GM18505 (cell line): ENCODE results near the gene DNAJC5.

Experiments used
- ATAC-seq: cut with Tn5 transposase; IDR thresholded peaks from one replicate; pipeline ENCODE4 v1.9.1; 2021; ENCODE audit not compliant: unreplicated experiment
- POLR2A ChIP-seq: IDR thresholded peaks from 4 replicates; pipeline ENCODE4 v1.6.1; 2011; ENCODE audit warnings: borderline replicate concordance; ENCODE audit not compliant: insufficient read depth, insufficient read length; ENCODE audit errors: extremely low read depth

DNAJC5 gene

DNA sequence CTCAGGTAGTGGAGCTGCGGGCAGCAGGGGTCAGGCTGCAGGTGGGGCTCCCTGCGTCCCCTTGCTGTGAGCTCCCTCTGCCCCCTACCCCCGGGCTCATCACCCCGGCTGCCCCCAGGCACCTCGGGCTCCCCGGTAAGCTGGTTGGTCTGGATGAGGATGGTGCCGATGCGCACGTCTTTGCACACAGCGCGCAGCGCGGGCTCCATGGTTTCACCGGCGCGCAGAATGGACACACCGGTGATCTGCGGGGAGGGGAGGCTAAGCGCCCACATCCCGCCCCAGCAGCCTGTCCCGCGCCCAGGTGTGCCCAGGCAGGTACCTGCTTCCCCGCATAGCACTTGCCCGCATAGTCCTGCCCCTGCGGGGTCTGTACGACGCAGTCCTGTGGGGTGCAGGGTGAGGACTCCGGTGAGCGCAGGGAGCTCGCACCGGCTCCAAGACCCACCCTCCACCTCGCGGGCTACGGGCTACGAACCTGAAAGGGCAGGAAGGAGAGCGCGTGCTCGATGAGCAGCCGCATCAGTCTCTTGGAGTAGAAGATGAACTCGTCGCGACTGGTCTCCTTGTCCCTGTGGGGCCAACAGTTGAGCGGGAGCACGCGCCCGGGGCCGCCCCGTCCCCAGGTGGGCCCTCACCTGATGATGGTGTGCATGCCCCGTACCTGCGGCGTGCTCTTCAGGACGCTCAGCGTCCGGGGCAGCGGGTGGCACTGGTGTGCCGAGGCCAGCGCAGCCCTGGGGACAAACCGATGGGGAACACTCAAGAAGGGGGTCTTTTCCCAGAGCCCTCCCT lies 45.7 kb downstream of the DNAJC5 start:
- no peak for TF ChIP-seq POLR2A
- no peak for ATAC-seq

DNA sequence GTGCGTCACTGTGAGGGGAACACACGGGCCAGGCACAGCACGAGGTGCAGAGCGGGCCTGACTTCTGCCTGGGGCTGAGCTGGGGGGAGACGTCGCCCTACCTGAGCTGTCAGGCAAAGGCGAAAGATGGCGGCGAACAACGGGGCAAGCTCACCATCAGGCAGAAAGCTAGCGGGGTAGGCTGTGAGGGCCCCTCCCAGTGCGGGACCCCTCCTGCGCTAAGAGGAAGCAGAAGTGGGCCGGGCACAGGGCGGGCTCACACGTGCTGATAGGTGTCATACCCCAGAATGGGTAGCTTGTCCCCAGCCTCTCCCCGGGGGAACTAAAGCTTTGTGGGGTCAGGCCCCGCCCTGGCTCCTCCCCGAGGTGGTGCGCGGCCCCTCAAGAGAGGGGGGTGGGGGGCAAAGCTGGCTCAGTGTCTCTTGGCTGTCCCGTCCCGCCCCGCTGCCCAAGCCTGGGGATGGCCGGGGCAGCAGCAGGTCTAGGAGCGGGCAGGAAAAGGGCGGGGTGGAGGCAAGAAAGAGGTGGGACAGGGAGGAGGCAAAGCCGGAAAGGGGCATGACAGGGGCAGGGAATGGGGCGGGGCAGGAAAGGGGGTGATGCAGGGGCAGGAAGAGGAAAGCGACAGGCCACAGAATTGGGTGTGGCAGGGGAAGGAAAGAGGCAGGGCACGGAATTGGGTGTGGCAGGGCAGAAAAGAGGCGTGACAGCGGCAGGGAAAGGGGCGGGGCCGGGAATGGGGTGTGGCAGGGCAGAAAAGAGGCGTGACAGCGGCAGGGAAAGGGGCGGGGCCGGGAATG lies 46.6 kb downstream of the DNAJC5 start:
- no peak for ATAC-seq
- TF ChIP-seq POLR2A: no peak

DNA sequence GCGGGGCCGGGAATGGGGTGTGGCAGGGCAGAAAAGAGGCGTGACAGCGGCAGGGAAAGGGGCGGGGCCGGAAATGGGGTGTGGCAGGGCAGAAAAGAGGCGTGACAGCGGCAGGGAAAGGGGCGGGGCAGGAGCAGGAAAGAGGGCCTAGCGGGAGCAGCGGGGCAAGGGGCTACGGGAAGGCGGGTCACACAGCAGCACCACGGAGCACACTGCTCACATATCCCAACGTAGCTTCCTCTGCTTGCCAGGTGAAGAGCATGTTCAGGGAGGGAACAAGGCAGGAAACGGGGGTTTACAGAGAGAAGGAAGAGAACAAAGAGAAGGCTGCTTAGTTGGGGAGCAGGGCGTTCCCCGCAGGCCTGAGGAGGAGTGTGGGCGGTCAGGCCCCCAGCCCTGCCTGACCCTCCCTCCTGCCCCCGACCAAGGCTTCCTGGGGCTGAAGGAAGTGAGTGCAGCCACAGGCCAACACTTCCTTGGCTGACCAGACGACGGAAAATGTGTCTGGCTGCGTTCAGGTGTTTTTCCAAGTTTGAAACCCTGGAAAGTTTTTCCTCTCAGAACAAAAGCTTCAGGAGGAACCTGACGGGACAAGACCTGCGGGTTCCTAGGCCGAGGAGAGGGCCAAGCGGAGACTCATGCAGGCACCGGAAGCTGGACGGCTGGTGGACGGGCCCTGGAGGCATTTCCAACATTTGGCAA lies 47.5 kb downstream of the DNAJC5 start:
- ATAC-seq: no peak

DNA sequence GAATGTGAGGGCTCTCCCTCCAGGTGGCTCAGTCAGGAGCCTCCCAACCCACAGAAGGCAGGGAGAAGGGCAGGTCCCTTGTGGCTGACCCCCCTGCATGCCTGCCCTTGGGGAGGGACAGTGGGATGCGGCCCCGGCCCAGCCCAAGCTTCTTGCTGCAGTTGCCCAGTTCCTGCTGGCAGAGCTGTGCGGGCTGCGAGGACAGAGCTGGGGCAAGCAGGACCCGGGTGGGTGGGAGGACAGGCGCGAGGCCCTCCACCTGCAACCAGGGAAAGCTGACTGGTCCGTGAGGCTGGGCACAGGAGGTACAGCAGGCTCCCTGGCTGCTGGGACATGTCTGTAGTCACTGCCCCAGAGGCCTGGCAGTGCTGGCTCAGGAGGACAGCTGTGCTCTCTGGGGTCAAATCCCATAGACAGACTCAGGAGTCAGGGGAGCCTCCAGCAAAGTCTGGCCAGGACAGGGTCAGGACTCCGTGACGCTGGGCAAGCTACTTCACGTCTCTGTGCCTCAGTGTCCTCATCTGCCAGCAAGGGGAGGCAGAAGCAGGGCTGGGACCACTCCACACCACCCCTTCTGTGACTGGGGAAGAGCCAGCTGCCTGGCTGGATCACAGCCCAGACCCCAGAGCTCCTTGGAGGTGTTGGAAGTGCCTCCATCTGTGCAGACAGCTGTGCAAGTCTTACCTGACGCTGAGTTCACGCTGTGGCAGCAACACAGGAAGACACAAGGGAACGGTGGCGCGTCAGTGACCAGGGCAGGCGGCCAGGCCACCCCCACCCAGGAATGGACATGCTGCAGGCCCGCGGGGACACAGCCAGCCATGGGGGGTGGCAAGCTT lies 48.3 kb downstream of the DNAJC5 start:
- no peak for ATAC-seq
- no peak for TF ChIP-seq POLR2A

More for the DNA sequence above, 47.5 kb downstream of the DNAJC5 start:
- no peak for TF ChIP-seq POLR2A

DNA sequence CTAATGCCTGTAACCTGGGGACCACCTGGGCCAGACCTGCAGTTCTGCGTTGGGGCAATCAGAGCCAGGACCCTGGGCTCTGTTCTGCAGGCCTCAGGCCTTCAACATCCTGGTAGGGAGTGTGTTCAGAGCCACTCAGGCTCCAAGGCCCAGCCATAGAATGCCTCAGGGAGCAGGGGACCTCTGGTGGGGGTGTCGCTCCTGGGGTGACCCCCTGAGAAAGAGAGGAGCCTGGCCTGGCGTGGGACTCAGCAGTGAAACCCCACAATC lies 48.8 kb downstream of the DNAJC5 start:
- no peak for ATAC-seq
- no peak for TF ChIP-seq POLR2A

DNA sequence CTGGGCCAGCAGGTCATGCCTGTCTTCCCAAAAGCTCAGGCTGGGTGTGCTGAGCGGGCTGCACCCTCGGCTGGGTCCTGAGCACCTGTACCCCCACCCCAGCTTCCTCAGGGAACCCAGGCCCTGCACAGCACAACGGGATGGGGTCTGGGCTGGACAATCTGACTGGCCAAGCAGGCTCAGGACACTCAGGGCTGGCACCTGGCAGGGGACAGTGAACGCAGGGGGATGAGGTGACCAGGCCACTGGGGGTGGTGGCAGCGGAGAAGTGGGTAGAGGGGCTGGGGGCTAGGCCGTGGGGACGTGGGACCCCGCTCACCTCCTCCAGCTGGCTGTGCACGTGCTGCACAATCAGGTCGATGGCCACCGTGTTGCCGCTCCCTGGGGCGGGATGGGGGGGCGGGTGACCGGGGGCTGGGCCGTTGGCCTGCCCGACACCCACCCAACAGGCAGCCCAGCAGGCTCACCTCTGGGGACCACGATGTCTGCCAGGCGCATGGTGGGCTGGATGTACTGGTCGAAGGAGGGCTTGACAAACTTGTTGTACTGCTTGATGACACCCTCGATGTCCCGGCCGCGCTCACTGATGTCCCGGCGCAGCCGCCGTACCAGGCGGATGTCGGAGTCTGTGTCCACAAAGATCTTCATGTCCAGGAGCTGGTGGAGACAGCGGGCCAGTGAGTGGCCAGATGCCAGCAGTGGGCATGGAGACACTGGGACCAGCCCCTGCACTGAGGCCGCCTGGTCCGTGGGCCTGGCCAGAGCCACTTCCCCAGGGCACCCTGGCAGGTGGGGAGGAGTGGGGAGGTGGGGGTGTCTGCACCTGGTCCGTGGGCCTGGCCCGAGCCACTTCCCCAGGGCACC lies 49.4 kb downstream of the DNAJC5 start:
- no peak for TF ChIP-seq POLR2A
- ATAC-seq: no peak

DNA sequence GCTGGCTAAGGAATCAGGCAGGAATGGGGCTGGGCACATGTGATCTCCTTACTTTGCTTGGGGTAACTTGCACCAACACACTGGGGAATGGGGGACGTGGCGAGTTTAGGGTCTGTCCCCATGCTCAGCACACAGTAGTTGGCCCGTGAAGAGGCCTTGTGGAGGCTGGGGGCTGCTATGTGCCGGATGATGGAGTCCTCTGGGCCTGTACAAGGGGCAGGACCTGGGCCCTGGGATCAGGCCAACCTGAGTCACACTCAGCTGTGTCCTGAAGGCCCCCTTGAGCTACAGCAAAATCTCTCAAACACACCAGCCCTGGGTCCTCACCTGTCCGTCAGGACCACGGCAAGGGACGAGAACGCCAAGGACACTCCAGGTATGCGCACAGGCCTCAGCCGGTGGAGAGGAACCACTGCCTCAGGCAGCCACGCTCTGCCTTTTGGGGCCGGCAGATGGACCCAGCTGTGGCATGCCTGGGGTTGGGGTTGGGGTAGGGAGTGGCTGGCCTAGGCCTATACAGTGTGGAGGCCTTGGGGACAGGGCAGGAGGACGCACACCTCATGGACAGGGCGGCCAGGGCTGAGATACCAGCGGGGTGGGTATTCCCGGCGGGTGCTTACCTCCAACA lies 50.2 kb downstream of the DNAJC5 start:
- no peak for ATAC-seq
- no peak for TF ChIP-seq POLR2A

DNA sequence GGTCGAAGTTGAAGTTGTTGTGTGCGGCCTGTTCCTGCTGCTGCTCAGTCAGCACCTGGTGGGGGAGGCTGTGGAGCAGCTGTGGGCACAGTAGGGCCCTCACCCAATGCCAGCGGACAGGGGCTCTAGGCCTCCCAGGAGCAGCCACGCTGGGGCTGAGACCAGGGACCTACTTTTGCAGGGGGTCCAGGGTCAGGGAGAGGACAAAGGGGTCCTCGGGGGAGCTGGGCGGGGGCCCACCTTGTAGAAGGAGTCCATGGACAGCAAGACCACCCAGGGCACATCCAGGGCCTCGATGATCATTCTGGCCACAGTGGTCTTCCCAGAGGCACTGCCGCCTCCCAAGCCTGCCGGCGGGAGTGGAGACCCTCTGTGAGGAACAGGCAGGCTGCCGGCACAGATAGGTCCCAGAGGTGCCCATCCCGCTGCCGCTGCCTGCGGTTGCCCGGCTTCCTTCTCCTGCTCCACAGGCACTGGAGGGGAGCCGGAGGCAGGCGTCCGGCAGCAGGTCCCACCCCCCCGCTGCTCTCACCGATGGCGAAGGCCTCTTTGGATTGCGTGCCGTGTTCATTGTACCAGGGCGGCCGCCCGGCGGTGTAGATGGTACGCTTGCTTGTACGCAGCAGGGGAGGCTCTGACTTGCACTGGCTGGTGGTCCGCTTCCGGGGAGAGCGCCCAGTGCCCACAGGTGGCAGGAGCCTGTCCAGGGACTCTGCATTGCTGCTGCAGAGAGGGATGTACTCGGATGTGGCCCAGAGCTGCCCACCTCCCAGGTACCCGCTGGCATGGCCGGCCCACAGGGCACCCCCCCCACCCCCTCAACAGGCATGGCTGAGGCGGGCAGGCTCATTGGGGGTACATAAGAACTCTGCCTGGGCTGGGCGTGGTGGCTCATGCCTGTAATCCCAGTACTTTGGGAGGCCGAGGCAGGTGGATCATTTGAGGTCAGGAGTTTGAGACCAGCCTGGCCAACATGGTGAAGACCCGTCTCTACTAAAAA lies 51.3 kb downstream of the DNAJC5 start:
- no peak for TF ChIP-seq POLR2A
- no peak for ATAC-seq

DNA sequence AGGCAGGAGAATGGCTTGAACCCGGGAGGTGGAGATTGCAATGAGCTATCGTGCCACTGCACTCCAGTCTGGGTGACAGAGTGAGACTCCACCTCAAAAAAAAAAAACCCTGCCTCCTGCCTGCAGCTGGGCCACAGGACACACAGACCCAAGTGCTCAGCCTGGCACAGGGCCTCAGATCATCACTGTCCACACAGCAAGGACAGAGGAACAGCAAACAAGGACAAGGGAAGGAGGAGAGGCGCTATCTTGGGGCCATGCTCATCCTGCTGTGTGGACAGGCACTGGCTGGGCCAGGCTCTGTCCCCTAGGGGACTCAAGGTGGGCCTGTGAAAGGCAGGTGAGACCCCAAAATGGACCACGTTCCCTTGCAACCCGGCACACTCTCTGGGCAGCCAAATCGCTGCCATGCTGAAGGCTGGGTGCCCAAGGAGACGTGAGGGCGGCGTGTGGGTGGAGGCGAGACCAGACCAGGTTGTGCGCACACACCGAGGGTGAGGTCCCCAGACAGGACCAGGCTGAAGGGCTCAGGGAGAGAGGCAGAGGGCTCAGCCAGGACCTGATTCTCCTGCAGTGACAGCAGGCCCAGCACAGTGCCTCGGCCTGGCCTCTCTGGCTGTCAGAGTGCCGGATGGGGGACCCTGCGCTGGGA lies 52.2 kb downstream of the DNAJC5 start:
- no peak for ATAC-seq
- no peak for TF ChIP-seq POLR2A
